B cell (primary cell): ENCODE data around the gene KLHL25.

Source experiments
- EZH2 ChIP-seq: IDR thresholded peaks from 2 replicates; pipeline ENCODE4 v1.6.1; 2012; ENCODE audit warnings: borderline replicate concordance, low read depth, mild to moderate bottlenecking, moderate library complexity, low read length; ENCODE audit not compliant: insufficient read depth, poor library complexity, severe bottlenecking
- TF ChIP-seq, protein P1 (sequence below): fragments of 200-600 bp; IDR thresholded peaks from one replicate; pipeline ENCODE4 v1.8.0; 2022; ENCODE audit warnings: antibody characterized with exemption, mild to moderate bottlenecking

- TF ChIP-seq, protein P1, sequence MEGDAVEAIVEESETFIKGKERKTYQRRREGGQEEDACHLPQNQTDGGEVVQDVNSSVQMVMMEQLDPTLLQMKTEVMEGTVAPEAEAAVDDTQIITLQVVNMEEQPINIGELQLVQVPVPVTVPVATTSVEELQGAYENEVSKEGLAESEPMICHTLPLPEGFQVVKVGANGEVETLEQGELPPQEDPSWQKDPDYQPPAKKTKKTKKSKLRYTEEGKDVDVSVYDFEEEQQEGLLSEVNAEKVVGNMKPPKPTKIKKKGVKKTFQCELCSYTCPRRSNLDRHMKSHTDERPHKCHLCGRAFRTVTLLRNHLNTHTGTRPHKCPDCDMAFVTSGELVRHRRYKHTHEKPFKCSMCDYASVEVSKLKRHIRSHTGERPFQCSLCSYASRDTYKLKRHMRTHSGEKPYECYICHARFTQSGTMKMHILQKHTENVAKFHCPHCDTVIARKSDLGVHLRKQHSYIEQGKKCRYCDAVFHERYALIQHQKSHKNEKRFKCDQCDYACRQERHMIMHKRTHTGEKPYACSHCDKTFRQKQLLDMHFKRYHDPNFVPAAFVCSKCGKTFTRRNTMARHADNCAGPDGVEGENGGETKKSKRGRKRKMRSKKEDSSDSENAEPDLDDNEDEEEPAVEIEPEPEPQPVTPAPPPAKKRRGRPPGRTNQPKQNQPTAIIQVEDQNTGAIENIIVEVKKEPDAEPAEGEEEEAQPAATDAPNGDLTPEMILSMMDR, result no peak
- no peak for TF ChIP-seq EZH2
Measured at GRCh38 chr15:85771781-85772445, 22.8 kb downstream of the KLHL25 start.
